Psoas muscle (tissue), 8 donors: ENCODE data around the gene ZYX. TPM values are rescaled to one million over a fixed set of nuclear protein-coding genes. Genes with fewer than 3 reads are reported as not detected.

Experiments used
- ATAC-seq, 4 donors: fragments of 200-7000 bp; cut with Tn5 transposase; one replicate each; pipeline ENCODE4 v1.9.1; 2020; ENCODE audit warnings: moderate library complexity in 3 of 4, mild to moderate bottlenecking in 2 of 4
- DNase-seq, 2 donors: peaks; one replicate each; pipeline ENCODE4 v3.0.0-alpha.2; 2020
- H3K27ac ChIP-seq: fragments of 200-600 bp; one replicate; pipeline ENCODE4 v1.8.0; 2022
- H3K27me3 ChIP-seq, 3 donors: fragments of 200-600 bp in 1 of 3; one replicate each; pipeline versions ENCODE4 v1.6.1 to v1.8.0; 2013 to 2022; ENCODE audit warnings: low read length in 2 of 3, mild to moderate bottlenecking in 2 of 3, moderate library complexity in 1 of 3; ENCODE audit not compliant: insufficient read depth in 3 of 3
- H3K36me3 ChIP-seq, 2 donors: fragments of 200-600 bp in 1 of 2; one replicate each; pipeline versions ENCODE4 v1.6.1 to v1.8.0; 2013 to 2022; ENCODE audit warnings: low read depth in 1 of 2, mild to moderate bottlenecking in 1 of 2, moderate library complexity in 1 of 2; ENCODE audit not compliant: insufficient read depth in 1 of 2
- H3K4me1 ChIP-seq: fragments of 200-600 bp; one replicate; pipeline ENCODE4 v1.8.0; 2022
- H3K4me3 ChIP-seq: fragments of 200-600 bp; one replicate; pipeline ENCODE4 v1.8.0; 2022; ENCODE audit warnings: mild to moderate bottlenecking
- H3K9me3 ChIP-seq: fragments of 200-600 bp; one replicate; pipeline ENCODE4 v1.8.0; 2022
- CTCF ChIP-seq: fragments of 200-600 bp; IDR thresholded peaks from one replicate; pipeline ENCODE4 v1.8.0; 2022; ENCODE audit warnings: antibody characterized with exemption
- WGBS, 3 donors: extraction: QIAGEN DNeasy Blood & Tissue Kit; methylation state at CpG; one replicate each; pipeline versions ENCODE4 v1.1.6 to v1.1.7; 2013; 5-methylcytosine and 5-hydroxymethylcytosine counted together
- intact Hi-C, 2 donors: fragments of 100-400 bp; cut with DNase I; formaldehyde crosslinking; loops; one replicate each; pipeline versions ENCODE4 v1.11.0 to v1.14.2; 2022
- polyA plus RNA-seq, 3 donors: library from polyadenylated mRNA; stranded (reverse); fragments of 200-250 nt; gene quantifications; one replicate each; pipeline ENCODE4 v1.2.3, GENCODE V29; 2013
- total RNA-seq, 4 donors: library from RNA; stranded (reverse); fragmentation: NEBNext Ultra II Directional in 2 of 4; extraction: Animal tissue kit (Norgen Biotek cat#: 25700) in 2 of 4; gene quantifications; one replicate each; pipeline versions ENCODE4 v1.2.1 to v1.2.4, GENCODE V29; 2021 to 2023
- donor health status: healthy with polysubstance abuse.
- donor health status: DM: no; HTN: no; CAD: no; lungs with moderate emphysema.
- donor health status: Bipolar disorder and iron deficiency.
- donor health status: healthy.
- donor health status: DM: yes; HTN: yes; CAD: no.
- donor health status: DM: no; HTN: no; CAD: no.
- donor health status: DM: no; HTN: no; CAD: no.
- donor health status: DM: yes; HTN: yes; CAD: no.

ZYX gene
- total and polyA plus RNA-seq, 7 donors, result 34.4 to 215 (median 84.1) TPM

- Histone ChIP-seq H3K36me3 (peaks cover 0 to 4% of the 10 kb centered on the region in 2 donors), H3K27ac (no peak overlapping the region), H3K4me3 (no peak overlapping the region), H3K4me1 (no peaks in the 10 kb centered on the region), H3K27me3 (peaks cover 0 to 4% (median 0%) of the 10 kb centered on the region in 3 donors), H3K9me3 (no peaks in the 10 kb centered on the region)
- intact Hi-C loops, result no loop called here
- DNase-seq, result no peak
- no peak for ATAC-seq
- WGBS, 3 donors, result 81 to 88% (median 83%) methylated on average over 16 of the region's 16 CpGs
- TF ChIP-seq CTCF, result no peak
Observed at GRCh38 chr7:143355450-143356385, 25.4 kb upstream of the ZYX start.

- 91 to 94% (median 94%) methylated on average over 13 of the region's 13 CpGs for WGBS, 3 donors
- no peak for TF ChIP-seq CTCF
- ATAC-seq (no peak), DNase-seq (no peak)
- peaks cover 0 to 8% (median 3%) of the 10 kb centered on the region in 3 donors for H3K27me3 ChIP-seq
- no peaks in the 10 kb centered on the region for H3K4me1 ChIP-seq
- no peak overlapping the region for H3K27ac ChIP-seq
- peaks cover 0 to 4% of the 10 kb centered on the region in 2 donors for H3K36me3 ChIP-seq
- no peak overlapping the region for H3K4me3 ChIP-seq
- H3K9me3 ChIP-seq, result no peaks in the 10 kb centered on the region
- intact Hi-C loops, result no loop called here
Observed at GRCh38 chr7:143356414-143357050, 24.6 kb upstream of the ZYX start.

- intact Hi-C loops, result no loop called here
- no peak for TF ChIP-seq CTCF
- H3K27me3 ChIP-seq, result peaks cover 0 to 26% (median 12%) of the 10 kb centered on the region in 3 donors
- ATAC-seq (no peak), DNase-seq (no peak)
- WGBS, 3 donors, result 85 to 88% (median 88%) methylated on average over 12 of the region's 12 CpGs
- H3K36me3 ChIP-seq, result no peaks in the 10 kb centered on the region
- H3K4me3 ChIP-seq, result no peak overlapping the region
- no peak overlapping the region for H3K27ac ChIP-seq
- H3K9me3 ChIP-seq, result no peaks in the 10 kb centered on the region
- no peaks in the 10 kb centered on the region for H3K4me1 ChIP-seq
Observed at GRCh38 chr7:143358626-143359025, 22.5 kb upstream of the ZYX start.

- H3K27me3 ChIP-seq, result peaks cover 0 to 35% (median 15%) of the 10 kb centered on the region in 3 donors
- WGBS, 3 donors, result 77 to 90% (median 84%) methylated on average over 11 of the region's 11 CpGs
Observed at GRCh38 chr7:143359771-143360353, 21.3 kb upstream of the ZYX start.

More at GRCh38 chr7:143359771-143360353, 21.3 kb upstream of the ZYX start:
- intact Hi-C loops, result no loop called here
- Histone ChIP-seq H3K4me1 (no peaks in the 10 kb centered on the region), H3K36me3 (no peaks in the 10 kb centered on the region), H3K4me3 (no peak overlapping the region), H3K9me3 (no peaks in the 10 kb centered on the region), H3K27ac (no peak overlapping the region)
- TF ChIP-seq CTCF, result no peak
- ATAC-seq, result no peak
- no peak for DNase-seq
